GM23248 (cell line): Measurements from ENCODE around the gene CCDC8.

Source experiments
- EZH2 ChIP-seq: fragments of 200-600 bp; sonication (generic); IDR thresholded peaks from 2 replicates; pipeline ENCODE4 v1.6.1; 2018; ENCODE audit warnings: antibody characterized with exemption, mild to moderate bottlenecking; ENCODE audit not compliant: insufficient read depth, poor library complexity, severe bottlenecking
- EZH2phosphoT487 ChIP-seq: fragments of 200-600 bp; sonication (generic); IDR thresholded peaks from 2 replicates; pipeline ENCODE4 v1.6.1; 2018; ENCODE audit warnings: antibody characterized with exemption, moderate library complexity, mild to moderate bottlenecking, low read depth; ENCODE audit not compliant: insufficient read depth

GRCh38 chr19:46429999-46430398 lies 16.6 kb upstream of the CCDC8 start:
- TF ChIP-seq EZH2 (no peak), EZH2phosphoT487 (no peak)
